Endothelial cell of umbilical vein (primary cell): ENCODE data around the gene STK32C.

Source experiments
- CTCF ChIP-seq, 2 donors: IDR thresholded peaks; 1 replicate in 1 of 2; 2 replicates in 1 of 2; pipeline ENCODE4 v1.5.1; 2011; ENCODE audit warnings: low read length in 2 of 2, mild to moderate bottlenecking in 2 of 2, moderate library complexity in 2 of 2, control low read depth in 1 of 2, inconsistent platforms in 1 of 2, low read depth in 1 of 2; ENCODE audit not compliant: insufficient read depth in 1 of 2; ENCODE audit errors: extremely low read depth in 1 of 2
- FOS ChIP-seq: IDR thresholded peaks from 2 replicates; pipeline ENCODE4 v1.6.1; 2011; ENCODE audit warnings: mild to moderate bottlenecking, low read length, moderate library complexity, borderline replicate concordance; ENCODE audit not compliant: insufficient read depth

DNA sequence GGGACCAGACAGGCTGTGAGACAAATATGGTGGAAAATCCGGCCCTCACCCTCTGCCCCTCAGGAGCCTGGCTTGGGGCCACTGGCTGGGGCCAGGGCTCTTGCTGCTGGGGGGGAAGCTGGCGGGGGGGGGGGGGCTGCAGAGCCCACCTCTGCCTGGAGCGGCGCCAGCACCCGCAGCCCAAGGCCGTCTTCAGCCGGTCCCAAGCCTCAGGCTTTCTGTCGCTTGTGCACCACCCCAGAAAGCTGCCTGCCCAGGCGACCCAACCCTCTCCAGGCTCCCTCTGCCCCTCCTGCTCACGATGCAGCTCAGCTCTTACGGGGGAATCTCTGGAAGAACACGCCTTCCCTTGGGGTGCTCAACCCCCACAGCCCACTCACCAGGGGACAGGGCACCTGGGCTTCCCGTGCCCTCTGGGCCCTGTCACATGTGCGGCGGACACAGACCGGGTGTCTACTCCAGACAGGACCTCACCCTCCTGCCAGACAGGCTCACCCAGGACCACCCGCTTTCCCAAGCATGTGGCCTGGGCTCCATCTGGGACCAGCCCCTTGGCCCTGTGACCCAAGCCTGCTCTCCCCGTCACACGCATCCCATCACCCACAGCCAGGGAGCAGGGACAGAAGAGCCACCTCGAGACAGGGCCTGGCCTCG, 77.1 kb downstream of the STK32C start:
- TF ChIP-seq CTCF (IDR thresholded peaks at IDR 0.05; ENCODE audit: extremely low read depth in 1 of 2, insufficient read depth in 1 of 2, low read depth in 1 of 2, low read length in 2 of 2): no peak
- no peak for TF ChIP-seq FOS
